Measurements from ENCODE around the gene DHRS12. TPM values are rescaled to one million over a fixed set of nuclear protein-coding genes. Genes with fewer than 3 reads are reported as not detected.
A peak's percentile ranks its signal among the peaks of the same experiment; 100 is the strongest.
"Not testable (repeated sequence)": the region's sequence is repeated elsewhere in the genome, so short reads cannot be mapped to it uniquely, and the experiment has no call there.

The DHRS12 gene
- total RNA-seq, 4 donors from 2014 or later: 11.8 to 22.2 (median 17.4) TPM

- no peak for TF ChIP-seq CTCF (IDR thresholded peaks at IDR 0.05)
- no peak for DNase-seq (ENCODE audit: low spot score)
- ATAC-seq (ENCODE audit: low FRiP score): no peak
These were observed 25.0 kb upstream of the DHRS12 start for GRCh38 chr13:51828730-51829567.

- no peak for TF ChIP-seq CTCF (IDR thresholded peaks at IDR 0.05)
- no peak for DNase-seq (ENCODE audit: low spot score)
- ATAC-seq (ENCODE audit: low FRiP score): no peak
These were observed 23.3 kb upstream of the DHRS12 start for GRCh38 chr13:51827254-51827653.

- no peak for ATAC-seq (ENCODE audit: low FRiP score)
- TF ChIP-seq CTCF (IDR thresholded peaks at IDR 0.05): no peak
- DNase-seq (ENCODE audit: low spot score): no peak
These were observed 22.6 kb upstream of the DHRS12 start for GRCh38 chr13:51826606-51827005.

- no peak for TF ChIP-seq CTCF (IDR thresholded peaks at IDR 0.05)
- no peak for ATAC-seq (ENCODE audit: low FRiP score)
- DNase-seq (ENCODE audit: low spot score): no peak
These were observed 21.8 kb upstream of the DHRS12 start for GRCh38 chr13:51825681-51826254.

GRCh38 chr13:51825165-51825592 lies 21.2 kb upstream of the DHRS12 start:
- no peak for TF ChIP-seq CTCF (IDR thresholded peaks at IDR 0.05)
- ATAC-seq (ENCODE audit: low FRiP score): peak; percentile 48
- DNase-seq (ENCODE audit: low spot score): no peak

- ATAC-seq (ENCODE audit: low FRiP score): not testable (repeated sequence)
These were observed 20.7 kb upstream of the DHRS12 start for GRCh38 chr13:51824712-51825111.

GRCh38 chr13:51823863-51824262 lies 19.9 kb upstream of the DHRS12 start:
- TF ChIP-seq CTCF (IDR thresholded peaks at IDR 0.05): no peak
- DNase-seq (ENCODE audit: low spot score) (no peak), ATAC-seq (ENCODE audit: low FRiP score) (no peak)

More at GRCh38 chr13:51824712-51825111, 20.7 kb upstream of the DHRS12 start:
- not testable (repeated sequence) for DNase-seq (ENCODE audit: low spot score)
